Spinal cord (tissue), 4 donors: Measurements from ENCODE around the gene HES5. TPM values are rescaled to one million over a fixed set of nuclear protein-coding genes. Genes with fewer than 3 reads are reported as not detected.

Experiments used
- polyA plus RNA-seq, 2 donors: library from polyadenylated mRNA; unstranded; fragments of 120-200 nt; gene quantifications; one replicate each; pipeline ENCODE4 v1.2.1, GENCODE V29; 2013; ENCODE audit not compliant: insufficient read length in 2 of 2
- total RNA-seq, 2 donors: library from RNA; depleted of rRNA in 1 of 2; stranded (reverse); fragments of 120-200 nt in 1 of 2; fragments of >200 nt in 1 of 2; gene quantifications; one replicate each; pipeline versions ENCODE4 v1.2.3 to v1.2.4, GENCODE V29; 2013 to 2014

The HES5 gene
- total and polyA plus RNA-seq, 4 donors, result 13.1 to 28.6 (median 19.1) TPM

Other genes with a start within 250 kb of the HES5 start
- gene MORN1, start 138.7 kb downstream of the HES5 start, total RNA-seq, result 10 to 100 TPM in 1 of 2 donors, 1 to 10 TPM in 1; 8.4 to 17.5 TPM
- 10 to 100 TPM; 10.6 to 15.0 TPM for gene MORN1, start 138.7 kb downstream of the HES5 start, polyA plus RNA-seq
- 10 to 100 TPM; 48.8 to 83.6 TPM for gene RER1, start 138.4 kb downstream of the HES5 start, total RNA-seq
- gene RER1, start 138.4 kb downstream of the HES5 start, polyA plus RNA-seq, result 100 to 1,000 TPM in 1 of 2 donors, 10 to 100 TPM in 1; 95.9 to 118 TPM
- 10 to 100 TPM; 17.7 to 28.3 TPM for gene PEX10, start 117.7 kb downstream of the HES5 start, total RNA-seq
- gene PEX10, start 117.7 kb downstream of the HES5 start, polyA plus RNA-seq, result 10 to 100 TPM; 35.1 to 36.9 TPM
- gene PLCH2, start 54.0 kb downstream of the HES5 start, total RNA-seq, result 1 to 10 TPM; 3.3 to 7.1 TPM
- 10 to 100 TPM; 17.2 to 19.0 TPM for gene PLCH2, start 54.0 kb downstream of the HES5 start, polyA plus RNA-seq
- gene PANK4, start 3.7 kb downstream of the HES5 start, total RNA-seq, result 10 to 100 TPM; 25.7 to 29.0 TPM
- gene PANK4, start 3.7 kb downstream of the HES5 start, polyA plus RNA-seq, result 10 to 100 TPM; 35.5 to 37.9 TPM
- gene TNFRSF14, start 26.1 kb upstream of the HES5 start, total RNA-seq, result 10 to 100 TPM in 1 of 2 donors, 1 to 10 TPM in 1; 7.2 to 20.4 TPM
- gene TNFRSF14, start 26.1 kb upstream of the HES5 start, polyA plus RNA-seq, result 10 to 100 TPM in 1 of 2 donors, 1 to 10 TPM in 1; 8.4 to 16.3 TPM
- gene PRXL2B, start 56.5 kb upstream of the HES5 start, total RNA-seq, result 10 to 100 TPM; 19.0 to 21.1 TPM
- 10 to 100 TPM; 82.8 to 85.9 TPM for gene PRXL2B, start 56.5 kb upstream of the HES5 start, polyA plus RNA-seq
- 1 to 10 TPM; 2.9 to 3.9 TPM for gene MMEL1, start 102.8 kb upstream of the HES5 start, total RNA-seq
- gene MMEL1, start 102.8 kb upstream of the HES5 start, polyA plus RNA-seq, result 1 to 10 TPM; 2.3 TPM